ENCODE results near the gene UBASH3B.

DNA sequence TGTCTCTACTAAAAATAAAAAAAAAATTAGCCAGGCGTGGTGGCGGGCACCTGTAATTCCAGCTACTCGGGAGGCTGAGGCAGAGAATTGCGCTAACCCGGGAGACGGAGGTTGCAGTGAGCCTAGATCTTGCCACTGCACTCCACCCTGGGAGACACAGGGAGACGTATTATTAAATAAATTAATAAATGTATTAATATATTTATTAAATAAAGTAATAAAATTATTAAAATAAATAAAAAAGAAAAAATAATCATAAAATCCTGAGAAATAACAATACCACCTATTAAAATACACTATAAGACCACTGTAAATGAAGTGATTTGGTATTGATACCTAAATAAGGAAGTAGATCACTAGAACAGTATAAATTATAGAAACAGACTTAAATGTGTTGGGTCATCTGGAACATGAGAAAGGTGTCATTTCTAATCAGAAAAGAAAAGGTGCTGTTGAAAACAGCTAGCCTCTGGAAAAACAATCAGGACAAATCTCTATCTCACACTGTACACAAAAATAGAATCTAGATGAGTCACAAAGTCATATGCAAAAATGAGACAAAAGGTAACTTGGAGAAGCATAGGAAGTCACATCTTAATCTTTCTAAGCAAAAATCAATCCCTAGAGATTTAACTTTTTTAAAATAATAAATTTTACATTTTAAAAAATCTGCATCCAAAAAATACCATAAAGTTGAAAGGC, 43.2 kb upstream of the UBASH3B start:
- TF ChIP-seq, protein P1, sequence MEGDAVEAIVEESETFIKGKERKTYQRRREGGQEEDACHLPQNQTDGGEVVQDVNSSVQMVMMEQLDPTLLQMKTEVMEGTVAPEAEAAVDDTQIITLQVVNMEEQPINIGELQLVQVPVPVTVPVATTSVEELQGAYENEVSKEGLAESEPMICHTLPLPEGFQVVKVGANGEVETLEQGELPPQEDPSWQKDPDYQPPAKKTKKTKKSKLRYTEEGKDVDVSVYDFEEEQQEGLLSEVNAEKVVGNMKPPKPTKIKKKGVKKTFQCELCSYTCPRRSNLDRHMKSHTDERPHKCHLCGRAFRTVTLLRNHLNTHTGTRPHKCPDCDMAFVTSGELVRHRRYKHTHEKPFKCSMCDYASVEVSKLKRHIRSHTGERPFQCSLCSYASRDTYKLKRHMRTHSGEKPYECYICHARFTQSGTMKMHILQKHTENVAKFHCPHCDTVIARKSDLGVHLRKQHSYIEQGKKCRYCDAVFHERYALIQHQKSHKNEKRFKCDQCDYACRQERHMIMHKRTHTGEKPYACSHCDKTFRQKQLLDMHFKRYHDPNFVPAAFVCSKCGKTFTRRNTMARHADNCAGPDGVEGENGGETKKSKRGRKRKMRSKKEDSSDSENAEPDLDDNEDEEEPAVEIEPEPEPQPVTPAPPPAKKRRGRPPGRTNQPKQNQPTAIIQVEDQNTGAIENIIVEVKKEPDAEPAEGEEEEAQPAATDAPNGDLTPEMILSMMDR (IDR thresholded peaks at IDR 0.05; ENCODE audit: low read length), result no peak
- TF ChIP-seq EZH2 (optimal IDR thresholded peaks at IDR 0.05; ENCODE audit: low read depth, low read length) (no peak), EZH2phosphoT487 (IDR thresholded peaks at IDR 0.05; ENCODE audit: low read length) (no peak)

Data from MM.1S (cell line).